Hematopoietic multipotent progenitor cell (in vitro differentiated cells): ENCODE results near the gene TNFAIP8L3. TPM values are rescaled to one million over a fixed set of nuclear protein-coding genes. Genes with fewer than 3 reads are reported as not detected.

ENCODE experiments used
- DNase-seq, 3 donors: peaks; one replicate each; pipeline ENCODE4 v3.0.0-alpha.2; 2011 to 2015; ENCODE audit warnings: low read depth in 2 of 3, low spot score in 2 of 3
- total RNA-seq: library from RNA; depleted of rRNA; stranded (reverse); fragments of >200 nt; gene quantifications from one replicate; pipeline ENCODE4 v1.2.3, GENCODE V29; 2012

TNFAIP8L3 gene
- total RNA-seq, 1 donor = not detected

- no peak for DNase-seq
Measured at GRCh38 chr15:51016615-51017014, 78.1 kb downstream of the TNFAIP8L3 start.

GRCh38 chr15:51011212-51011611 is 83.5 kb downstream of the TNFAIP8L3 start:
- DNase-seq = no peak

- DNase-seq = no peak
Measured at GRCh38 chr15:51007131-51007666, 87.5 kb downstream of the TNFAIP8L3 start.

Other genes starting within 250 kb of the TNFAIP8L3 start
- gene AP4E1, start 186.2 kb downstream of the TNFAIP8L3 start, total RNA-seq = 3.2 TPM
- not detected for gene CYP19A1, start 243.7 kb upstream of the TNFAIP8L3 start, total RNA-seq
- under 0.01 TPM for gene GLDN, start 246.7 kb upstream of the TNFAIP8L3 start, total RNA-seq